Glomerular visceral epithelial cell (primary cell): ENCODE data around the gene MOV10L1.

Experiments used
- DNase-seq: peaks from one replicate; pipeline ENCODE4 v3.0.0-alpha.2; 2016; ENCODE audit errors: extremely low spot score

MOV10L1 gene

DNA sequence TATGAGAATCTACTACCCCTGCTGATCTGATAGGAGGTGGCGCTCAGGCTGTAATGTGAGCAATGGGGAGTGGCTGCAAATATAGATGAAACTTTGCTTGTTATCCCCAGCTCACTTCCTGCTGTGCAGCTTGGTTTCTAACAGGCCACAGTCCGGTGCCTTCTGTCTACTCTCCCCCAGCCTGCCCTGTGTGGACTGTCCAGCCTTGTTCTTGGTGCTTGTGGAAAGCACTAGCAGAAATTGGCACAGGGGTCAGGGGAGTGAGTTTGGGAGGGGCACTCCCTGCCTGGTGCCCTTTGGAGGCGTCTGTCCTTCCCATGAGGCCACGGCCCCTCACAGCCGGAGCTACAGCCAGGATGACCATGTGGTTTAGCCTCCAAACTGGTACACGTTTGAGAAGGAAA lies 14.3 kb downstream of the MOV10L1 start:
- no peak for DNase-seq

DNA sequence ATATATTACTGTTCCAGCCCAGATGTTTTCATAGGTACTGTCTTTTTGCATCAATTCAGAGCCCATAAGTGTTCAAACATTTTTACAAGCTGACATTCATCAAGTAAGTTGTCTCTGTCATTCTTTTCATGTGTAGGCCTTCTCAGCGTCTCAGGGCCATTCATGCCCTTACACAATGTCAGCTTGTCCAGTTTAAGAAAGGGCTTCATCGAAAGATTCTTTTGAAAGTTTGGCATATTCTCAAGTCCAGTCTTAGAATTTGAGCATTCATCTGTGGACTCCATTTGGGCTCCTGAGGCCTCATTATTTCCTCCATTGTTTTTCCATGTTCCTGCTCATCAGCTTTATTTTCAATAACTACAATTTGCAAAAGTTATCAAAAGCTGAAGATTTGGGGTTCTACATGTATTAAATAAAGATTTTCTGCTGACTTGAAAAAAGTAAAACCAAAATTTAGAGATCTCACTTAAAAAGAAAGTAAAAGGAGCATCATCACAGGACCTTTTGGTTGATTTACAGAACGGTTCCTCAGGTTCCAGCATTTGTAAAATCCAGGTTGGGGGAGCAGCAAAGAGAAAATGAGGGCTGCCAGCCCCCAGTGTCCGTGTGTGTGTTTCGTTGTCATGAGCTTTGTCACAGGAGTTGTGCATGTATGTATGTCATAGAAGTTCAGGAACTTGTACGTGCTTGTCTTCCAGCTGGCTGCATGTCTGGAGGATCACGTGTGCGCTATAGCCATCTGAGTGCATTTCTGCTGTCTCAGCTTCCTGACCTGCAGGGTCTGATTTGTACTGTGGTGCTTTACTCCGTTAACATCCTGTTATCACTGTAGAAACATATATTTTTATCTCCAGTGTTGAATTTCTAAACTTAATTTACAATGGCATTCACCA lies 15.6 kb downstream of the MOV10L1 start:
- DNase-seq = no peak

GRCh38 chr22:50107529-50107928 lies 17.7 kb downstream of the MOV10L1 start:
- no peak for DNase-seq

- DNase-seq = no peak
These were observed 21.2 kb downstream of the MOV10L1 start for GRCh38 chr22:50111056-50111455.

GRCh38 chr22:50112151-50113118 lies 22.6 kb downstream of the MOV10L1 start:
- DNase-seq = peak; percentile 18

GRCh38 chr22:50114221-50115021 lies 24.6 kb downstream of the MOV10L1 start:
- no peak for DNase-seq

GRCh38 chr22:50115693-50116092 lies 25.9 kb downstream of the MOV10L1 start:
- peak; percentile 25 for DNase-seq

- no peak for DNase-seq
These were observed 27.5 kb downstream of the MOV10L1 start for GRCh38 chr22:50117168-50117762.

DNA sequence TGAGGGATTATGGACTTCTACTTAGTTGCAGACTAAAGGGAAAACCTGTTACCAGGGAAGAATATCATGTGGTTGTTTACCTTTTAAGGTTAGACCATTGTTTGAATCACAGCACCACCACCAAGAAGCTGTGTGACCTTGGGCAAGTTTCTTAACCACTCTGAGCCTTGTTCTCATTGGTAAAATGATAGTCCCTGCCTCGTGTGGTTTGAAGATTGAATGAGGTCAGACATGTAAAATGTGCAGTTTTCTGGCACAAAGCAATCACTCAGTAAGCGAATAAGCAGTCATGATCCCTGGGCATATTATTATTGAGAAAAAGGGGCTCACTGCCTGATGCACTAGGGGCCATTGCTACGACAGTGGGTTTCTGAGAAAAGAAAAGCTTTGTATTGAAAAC lies 28.3 kb downstream of the MOV10L1 start:
- no peak for DNase-seq

GRCh38 chr22:50118557-50119168 lies 28.9 kb downstream of the MOV10L1 start:
- peak; percentile 48 for DNase-seq

DNA sequence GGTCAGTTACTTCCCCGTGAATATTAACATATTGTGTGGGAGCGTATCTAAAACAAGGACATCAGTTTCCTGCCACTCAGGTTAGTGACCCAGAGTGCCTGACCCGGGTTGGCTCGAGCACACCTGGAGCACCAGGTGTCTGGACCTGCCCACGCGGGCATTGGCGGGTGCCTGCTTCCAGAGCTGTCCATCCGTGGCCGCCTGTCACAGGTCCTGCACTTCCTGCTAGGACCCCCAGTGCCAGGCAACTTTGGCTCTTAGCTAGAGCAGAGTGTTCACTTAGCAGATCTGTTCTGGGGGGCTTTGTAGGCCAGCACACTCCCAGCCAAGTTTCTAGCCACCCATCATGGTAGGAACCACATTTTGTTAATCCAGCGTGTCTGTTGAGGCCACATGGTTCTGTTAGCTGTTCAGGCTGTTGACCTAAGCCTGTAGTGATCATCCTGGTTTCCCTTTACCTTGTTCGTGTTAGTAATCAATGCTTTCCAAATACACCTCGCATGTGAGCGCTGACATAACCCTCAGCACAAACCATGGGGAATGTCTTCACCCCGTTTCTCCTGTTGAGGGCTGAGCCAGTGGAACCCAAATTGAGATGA lies 29.5 kb downstream of the MOV10L1 start:
- no peak for DNase-seq

- DNase-seq = no peak
These were observed 30.0 kb downstream of the MOV10L1 start for GRCh38 chr22:50119768-50120251.

DNA sequence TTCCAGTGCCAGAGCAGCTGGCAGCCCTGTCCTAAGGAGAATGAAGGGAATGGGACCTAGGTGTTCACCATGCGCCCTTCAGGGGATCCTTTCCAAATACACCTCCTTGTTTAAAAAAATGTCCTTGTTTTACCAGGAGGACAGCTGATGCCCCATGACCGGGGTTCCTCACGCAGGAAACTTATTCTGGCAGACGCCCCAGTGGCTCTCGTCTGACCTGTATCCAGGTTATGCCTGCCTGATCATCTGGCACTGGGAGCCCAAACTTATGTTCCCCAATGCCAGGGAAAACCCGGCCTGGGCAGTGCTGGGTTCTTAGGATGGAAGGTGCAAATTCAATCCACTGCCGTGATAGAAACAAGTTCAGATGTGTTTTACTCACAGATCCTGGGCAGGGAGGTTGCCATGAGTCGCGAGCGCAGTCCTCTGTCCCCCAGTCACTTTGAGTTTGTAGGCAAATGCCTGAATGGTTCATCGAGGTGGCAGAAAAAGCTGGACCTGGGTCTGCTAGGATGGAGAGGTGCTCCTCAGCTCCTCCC lies 31.5 kb downstream of the MOV10L1 start:
- DNase-seq = no peak

- DNase-seq = no peak
These were observed 33.3 kb downstream of the MOV10L1 start for GRCh38 chr22:50123119-50123518.

DNA sequence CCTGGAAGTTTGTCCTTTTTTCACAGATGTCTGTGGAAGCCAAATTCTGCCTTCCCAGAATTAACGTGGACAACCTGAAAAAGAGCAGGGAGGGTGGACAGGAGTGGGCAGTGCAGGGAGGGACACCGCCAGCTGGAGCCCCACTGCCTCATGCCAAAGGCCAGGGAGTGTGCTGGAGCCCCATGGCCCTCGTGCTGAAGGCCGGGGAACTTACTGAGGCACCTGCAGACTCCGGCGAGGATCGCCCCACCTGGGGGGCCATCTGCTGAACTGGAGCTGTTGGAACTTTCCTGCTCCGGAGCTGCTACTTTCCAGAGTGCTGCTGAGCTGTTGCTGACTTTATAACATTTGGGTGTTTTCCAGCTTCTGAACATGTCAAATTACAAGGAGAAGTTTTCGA lies 35.2 kb downstream of the MOV10L1 start:
- DNase-seq = no peak

- DNase-seq = no peak
These were observed 39.4 kb downstream of the MOV10L1 start for GRCh38 chr22:50129121-50129736.

GRCh38 chr22:50131894-50132293 lies 42.1 kb downstream of the MOV10L1 start:
- DNase-seq = no peak

- DNase-seq = no peak
These were observed 44.7 kb downstream of the MOV10L1 start for GRCh38 chr22:50134481-50134880.

GRCh38 chr22:50136581-50137015 lies 46.8 kb downstream of the MOV10L1 start:
- DNase-seq = peak; percentile 11
